NAMALWA (cell line): Measurements from ENCODE around the gene CPA3.

Experiments used
- DNase-seq: peaks from one replicate; pipeline ENCODE4 v3.0.0-alpha.2; 2015; ENCODE audit warnings: low spot score

The CPA3 gene

DNA sequence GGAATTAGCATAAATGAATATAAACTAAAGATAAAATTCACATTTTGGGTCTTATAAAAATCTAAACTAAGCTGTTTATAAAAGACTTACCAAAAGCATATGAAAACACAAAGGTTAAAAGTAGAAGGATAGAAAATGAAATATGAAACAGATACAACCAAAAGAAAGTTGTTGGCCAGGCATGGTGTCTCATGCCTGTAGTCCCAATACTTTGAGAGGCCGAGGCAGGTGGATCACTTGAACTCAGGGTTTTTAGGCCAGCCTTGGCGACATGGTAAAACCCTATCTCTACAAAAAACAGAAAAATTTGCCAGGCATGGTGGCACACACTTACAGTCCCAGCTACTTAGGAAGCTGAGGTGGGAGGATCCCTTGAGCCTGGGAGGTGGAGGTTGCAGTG, 51.0 kb downstream of the CPA3 start:
- DNase-seq: no peak

DNA sequence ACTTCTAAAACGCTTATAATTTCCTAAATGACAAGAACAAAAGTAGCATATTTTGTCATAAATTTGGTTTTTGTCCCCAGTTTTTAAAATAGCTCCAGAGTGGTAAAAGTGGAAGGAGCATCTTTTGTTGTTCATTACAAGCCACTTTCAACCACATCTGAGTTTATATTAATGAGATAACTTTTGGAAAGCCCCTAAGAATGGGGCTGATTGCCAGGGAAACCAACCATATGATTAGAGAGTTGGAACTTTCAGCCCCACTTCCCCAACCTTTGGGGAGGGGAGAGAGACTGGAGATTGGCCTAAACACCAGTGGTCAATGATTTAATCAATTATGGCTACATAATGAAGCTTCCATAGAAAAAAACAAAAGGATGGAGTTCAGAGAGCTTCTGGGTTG, 57.4 kb downstream of the CPA3 start:
- DNase-seq: no peak

DNA sequence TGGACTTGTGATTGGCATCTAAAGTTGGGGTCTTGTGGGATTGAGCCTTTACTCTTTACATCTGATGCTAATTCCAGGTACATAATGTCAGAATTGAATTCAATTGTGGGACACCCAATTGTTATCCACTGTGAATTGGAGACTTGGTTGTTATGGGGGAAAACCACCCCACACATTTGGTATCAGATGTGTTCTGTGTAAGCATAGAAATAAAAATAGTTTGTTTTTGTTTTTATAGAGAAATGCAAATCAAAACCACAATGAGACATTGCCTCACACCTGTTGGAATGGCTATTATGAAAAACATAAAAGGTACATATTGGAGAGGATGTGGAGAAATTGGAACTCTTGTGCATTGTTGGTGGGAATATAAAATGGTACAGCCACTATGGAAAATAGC, 58.5 kb downstream of the CPA3 start:
- DNase-seq: no peak

DNA sequence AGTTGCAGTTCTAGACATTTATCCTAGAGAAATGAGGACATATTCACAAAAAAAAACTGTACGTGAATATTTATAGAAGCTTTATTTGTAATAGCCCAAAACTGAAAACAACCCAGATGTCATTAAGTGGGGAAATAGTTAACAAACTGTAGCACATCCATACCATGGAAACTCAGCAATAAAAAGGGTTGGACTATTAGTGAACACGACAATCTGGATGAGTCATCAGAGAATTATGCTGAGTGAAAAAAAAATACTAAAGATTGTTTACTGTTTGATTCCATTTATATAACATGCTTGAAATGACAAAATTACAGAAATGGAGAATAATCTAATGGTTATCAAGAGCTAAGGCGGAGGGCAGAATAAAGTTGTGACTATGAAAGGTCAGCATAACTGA, 59.5 kb downstream of the CPA3 start:
- DNase-seq: no peak

DNA sequence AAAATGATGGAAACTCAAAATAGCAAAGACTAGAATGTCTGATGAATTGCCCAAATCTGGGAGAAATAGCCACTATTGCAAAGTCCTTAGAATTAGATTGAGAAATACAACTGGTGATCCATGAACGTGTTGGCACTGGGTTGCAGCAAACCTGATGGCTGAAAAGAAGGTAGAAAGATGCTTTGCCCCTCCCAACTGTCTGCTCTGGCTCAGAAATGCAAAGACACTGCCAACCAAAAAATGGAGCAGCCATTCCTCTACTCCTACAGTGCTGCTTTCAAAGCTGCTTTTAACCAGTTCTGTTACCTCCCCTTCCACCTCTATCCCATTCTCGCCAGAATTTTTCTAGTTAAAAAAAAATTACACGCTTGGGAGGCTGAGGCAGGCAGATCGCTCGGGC, 60.7 kb downstream of the CPA3 start:
- DNase-seq: no peak

DNA sequence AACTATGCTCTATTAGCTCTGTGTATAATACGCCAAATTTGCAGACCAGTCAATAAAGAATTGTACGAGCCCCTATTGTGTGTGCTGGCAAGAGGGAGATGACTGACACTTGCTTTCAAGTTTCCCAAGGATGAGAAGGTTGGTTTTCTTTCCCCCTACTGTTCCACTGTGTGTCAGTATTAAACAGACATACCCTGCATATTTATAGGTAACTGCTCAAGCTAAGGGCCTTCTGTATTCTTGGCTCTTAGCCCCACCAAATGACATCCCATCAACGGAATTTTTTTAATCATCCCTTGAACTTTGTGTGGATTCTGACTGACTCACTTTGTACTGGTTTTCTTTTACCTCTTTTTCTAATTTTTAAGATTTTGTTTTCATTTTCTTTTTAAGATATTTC, 65.7 kb downstream of the CPA3 start:
- no peak for DNase-seq

DNA sequence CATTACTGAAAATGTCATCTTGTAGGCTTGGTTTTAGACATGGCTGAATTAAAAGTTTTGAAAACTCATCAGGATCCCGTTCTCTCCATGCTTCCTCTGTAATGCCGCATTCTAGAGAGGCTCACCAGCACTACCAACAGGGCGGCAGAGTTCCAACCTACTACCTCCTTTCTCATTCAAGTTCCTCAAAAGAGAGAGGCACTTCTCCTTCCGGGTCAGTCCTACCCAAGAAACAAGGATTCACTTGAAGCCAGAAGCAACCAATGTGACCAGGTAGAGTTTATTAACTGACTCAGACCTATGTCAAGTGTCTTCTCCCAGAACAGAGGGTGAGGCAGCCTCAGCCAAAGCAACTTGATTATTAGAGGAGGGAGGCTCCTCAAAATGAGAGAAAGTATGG, 66.5 kb downstream of the CPA3 start:
- no peak for DNase-seq

DNA sequence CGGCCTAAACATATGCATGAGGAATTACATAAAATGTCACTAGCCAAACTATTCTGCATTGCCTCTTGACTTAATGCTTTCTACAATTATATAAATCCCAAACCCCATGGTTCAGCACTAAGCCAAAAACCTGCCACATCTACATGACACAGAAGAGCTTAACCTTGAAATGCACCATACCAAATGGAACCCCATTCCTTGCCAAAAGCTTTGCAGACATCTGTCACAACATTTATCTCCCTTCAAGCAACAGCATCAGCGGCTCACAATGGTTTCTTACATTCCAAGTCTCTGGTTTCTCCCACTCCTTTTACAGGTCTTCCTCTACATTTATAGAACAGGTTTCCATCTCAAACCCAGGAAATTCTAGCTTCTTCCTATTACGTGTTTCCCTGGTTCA, 67.9 kb downstream of the CPA3 start:
- no peak for DNase-seq

DNA sequence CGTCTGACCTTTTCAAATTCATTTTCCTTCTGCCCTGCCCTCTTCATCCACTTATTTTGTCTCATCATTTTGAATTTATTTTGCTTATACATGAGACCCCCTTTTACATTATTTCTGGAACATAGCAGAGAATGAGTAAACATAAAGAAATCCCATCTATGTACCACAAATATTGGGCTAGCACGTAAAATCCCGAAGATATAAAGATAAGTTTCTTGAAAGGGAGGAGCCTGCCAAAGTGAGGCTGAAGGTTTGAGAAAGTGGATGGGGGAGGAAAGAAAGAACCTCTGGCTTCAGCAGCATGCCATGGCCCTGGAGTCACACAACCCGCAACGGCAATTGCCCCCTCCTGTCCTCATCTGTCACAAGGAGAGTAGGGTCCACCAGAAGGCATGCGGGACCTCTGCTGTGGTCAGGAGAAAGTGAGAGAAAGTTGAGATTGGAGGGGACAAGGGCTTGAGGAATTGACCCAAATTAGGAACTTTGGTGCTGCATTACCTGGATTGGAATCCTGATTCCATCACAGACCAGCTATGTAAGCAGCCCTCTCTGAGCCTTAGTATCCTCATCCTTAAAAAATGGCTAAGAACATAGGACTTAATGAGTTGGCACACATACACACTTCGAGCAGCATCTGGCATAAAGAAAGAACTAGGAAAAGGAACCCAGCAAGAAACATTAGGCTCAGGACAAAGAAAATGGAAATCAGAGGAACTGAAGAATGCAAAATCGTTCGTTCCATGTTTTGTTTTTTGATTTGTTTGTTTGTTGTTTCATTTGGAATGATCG, 72.6 kb downstream of the CPA3 start:
- no peak for DNase-seq

DNA sequence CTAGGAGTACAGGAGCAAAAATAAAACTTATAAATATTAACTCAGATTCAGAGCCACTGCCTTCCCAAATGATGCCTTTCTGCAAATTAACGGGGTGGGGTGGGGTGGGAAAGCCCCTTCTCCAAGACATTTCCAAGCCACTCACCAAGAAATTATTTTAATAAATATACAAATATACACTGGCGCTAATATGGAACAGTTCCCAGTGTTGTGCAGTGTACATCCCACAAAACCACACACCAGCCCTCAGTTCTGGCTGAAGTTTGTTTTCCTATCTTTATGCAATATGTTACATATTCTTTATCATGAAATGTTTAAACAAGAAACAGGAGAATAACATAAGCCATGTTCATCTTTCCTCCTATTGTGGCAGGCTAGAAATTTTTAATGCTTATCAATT, 73.2 kb downstream of the CPA3 start:
- no peak for DNase-seq

DNA sequence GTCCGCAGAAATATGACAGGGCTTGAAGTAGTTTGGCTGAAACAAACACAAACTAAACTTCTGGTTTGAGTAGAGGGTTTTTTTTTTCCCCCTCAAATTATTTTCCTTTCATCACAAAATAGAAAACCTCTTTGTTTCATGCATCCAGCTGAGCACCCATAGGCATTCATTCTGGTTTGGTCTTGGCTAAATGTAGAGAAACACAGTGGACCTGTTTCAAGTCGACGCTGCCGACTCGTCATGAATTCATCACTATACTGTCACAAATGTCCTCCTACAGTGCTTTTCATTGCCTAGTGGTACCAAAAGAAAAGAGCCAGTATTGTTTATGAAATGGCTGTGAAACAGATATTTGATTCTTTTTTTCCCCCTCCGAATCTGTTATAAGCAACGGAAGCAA, 73.8 kb downstream of the CPA3 start:
- no peak for DNase-seq

DNA sequence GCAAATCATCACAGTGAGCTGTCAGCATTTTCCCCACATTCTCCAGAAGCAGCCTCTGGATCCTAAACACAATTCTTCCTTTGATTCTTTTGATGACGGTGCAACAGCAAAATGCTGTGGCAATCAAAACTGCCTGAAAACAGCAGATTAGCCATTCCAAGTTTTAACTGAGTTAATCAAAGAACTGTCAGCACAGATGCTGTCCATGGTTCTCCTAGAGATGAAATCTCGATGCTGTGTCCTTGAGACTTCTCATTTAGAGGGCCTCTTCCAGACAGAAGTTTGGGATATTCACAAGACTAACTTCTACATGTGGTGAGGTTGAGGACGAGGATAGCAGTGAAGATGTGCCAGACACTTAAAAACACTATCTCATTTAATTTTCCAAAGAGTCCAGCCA, 75.9 kb downstream of the CPA3 start:
- DNase-seq: no peak

DNA sequence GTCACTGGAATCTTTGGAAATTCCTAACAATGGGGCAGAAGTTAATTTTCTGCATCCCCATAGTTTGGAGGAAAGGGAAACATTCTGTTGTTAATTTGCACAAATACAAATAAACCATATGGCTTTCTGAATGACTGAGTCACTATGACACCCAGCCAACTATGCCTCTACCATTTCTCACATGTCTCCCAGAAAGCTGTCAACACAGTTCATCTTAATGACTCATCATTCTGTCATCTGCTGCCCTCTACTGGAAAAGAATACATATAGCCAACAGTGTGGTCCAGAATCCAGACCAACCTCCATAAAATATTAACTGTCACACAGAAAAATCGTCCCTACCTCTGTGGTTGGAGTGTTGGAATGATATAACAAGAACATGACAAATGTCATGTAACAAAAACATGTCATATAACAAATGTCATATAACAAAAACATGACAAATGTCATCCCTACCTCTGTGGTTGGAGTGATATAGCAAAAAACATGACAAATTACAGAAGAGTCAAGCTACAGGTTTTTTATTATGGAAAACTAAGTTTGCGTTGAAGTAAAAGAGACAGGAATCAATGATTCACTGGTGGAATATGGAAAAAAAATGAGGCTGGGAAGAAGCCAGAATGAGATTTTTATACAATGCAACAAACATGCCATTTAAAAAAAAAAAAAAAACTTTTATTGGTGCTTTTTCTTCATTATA, 78.6 kb downstream of the CPA3 start:
- DNase-seq: peak; percentile 88

DNA sequence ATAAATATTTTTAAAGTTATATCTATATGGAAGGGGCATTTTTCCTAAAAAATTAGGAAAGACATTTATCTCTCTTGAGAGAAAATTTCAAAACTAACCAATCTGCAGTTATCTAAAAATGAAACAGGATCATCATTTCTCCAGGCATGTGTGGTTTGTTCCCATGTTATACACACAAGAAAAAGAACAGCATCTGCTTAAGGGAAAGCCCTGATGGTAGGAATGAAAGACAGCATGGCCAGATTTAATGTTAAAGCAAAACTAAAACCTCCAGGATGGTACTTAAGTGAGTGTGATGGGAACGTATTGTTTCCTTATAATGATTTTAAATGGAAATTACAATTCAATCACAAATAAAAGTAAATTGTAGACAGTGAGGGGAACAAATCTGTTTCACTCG, 80.0 kb downstream of the CPA3 start:
- DNase-seq: no peak
